HG03045 (cell line): ENCODE results near the gene EXOC3L4.

Experiments
- ATAC-seq: cut with Tn5 transposase; IDR thresholded peaks from one replicate; pipeline ENCODE4 v1.9.1; 2021; ENCODE audit warnings: mild to moderate bottlenecking, moderate library complexity; ENCODE audit not compliant: unreplicated experiment

EXOC3L4 gene

GRCh38 chr14:103070263-103070885 lies 24.2 kb upstream of the EXOC3L4 start:
- ATAC-seq = no peak

GRCh38 chr14:103070971-103071542 lies 23.5 kb upstream of the EXOC3L4 start:
- ATAC-seq = no peak

- ATAC-seq = no peak
These were observed 22.8 kb upstream of the EXOC3L4 start for GRCh38 chr14:103071544-103072251.

- ATAC-seq = no peak
These were observed 21.7 kb upstream of the EXOC3L4 start for GRCh38 chr14:103072595-103073366.

- ATAC-seq = no peak
These were observed 21.1 kb upstream of the EXOC3L4 start for GRCh38 chr14:103073367-103073875.

GRCh38 chr14:103073876-103074728 lies 20.4 kb upstream of the EXOC3L4 start:
- no peak for ATAC-seq

GRCh38 chr14:103074729-103075367 lies 19.7 kb upstream of the EXOC3L4 start:
- no peak for ATAC-seq

GRCh38 chr14:103078420-103078749 lies 16.1 kb upstream of the EXOC3L4 start:
- no peak for ATAC-seq

GRCh38 chr14:103078860-103079587 lies 15.5 kb upstream of the EXOC3L4 start:
- no peak for ATAC-seq

GRCh38 chr14:103081951-103082350 lies 12.6 kb upstream of the EXOC3L4 start:
- no peak for ATAC-seq

- ATAC-seq = no peak
These were observed 10.3 kb upstream of the EXOC3L4 start, which contains the start of gene LBHD2 for GRCh38 chr14:103084021-103084919. Gene LBHD2, plus strand, starts transcription at chr14:103084210. Its CDS starts 1,803 bp downstream, at chr14:103086013.

GRCh38 chr14:103085106-103086091 lies 9.1 kb upstream of the EXOC3L4 start:
- ATAC-seq = no peak

GRCh38 chr14:103086771-103087342 lies 7.7 kb upstream of the EXOC3L4 start:
- no peak for ATAC-seq

- ATAC-seq = no peak
These were observed 7.1 kb upstream of the EXOC3L4 start for GRCh38 chr14:103087343-103087835.

- ATAC-seq = no peak
These were observed 5.6 kb upstream of the EXOC3L4 start for GRCh38 chr14:103088921-103089320.
